Measurements from ENCODE around the gene PDXK. TPM values are rescaled to one million over a fixed set of nuclear protein-coding genes. Genes with fewer than 3 reads are reported as not detected.
"Not testable (repeated sequence)": the region's sequence is repeated elsewhere in the genome, so short reads cannot be mapped to it uniquely, and the experiment has no call there.

PDXK gene
- 100 to 1,000 TPM in 1 of 2 donors, 10 to 100 TPM in 1; 93.1 to 106 TPM for total RNA-seq
- 44.7 to 82.4 reads per million in 2 donors for total RNA-seq

GRCh38 chr21:43718872-43719747, at the start of gene PDXK:
PDXK (plus strand) TSS chr21:43719129; CDS start chr21:43719295, 166 bp downstream.
- peak within 1 kb of the TSS; percentile 67 for H3K27ac Mint-ChIP-seq

GRCh38 chr21:43669828-43670605, 48.9 kb upstream of the PDXK start:
- no peak overlapping the region for H3K4me3 Mint-ChIP-seq
- peak overlapping the region; percentile 27 for H3K27ac Mint-ChIP-seq
- H3K27me3 Mint-ChIP-seq: no peaks in the 10 kb centered on the region
- peaks cover 17% of the 10 kb centered on the region for H3K4me1 Mint-ChIP-seq
- no peaks in the 10 kb centered on the region for H3K9me3 ChIP-seq (ENCODE audit: control insufficient read depth, low read length, poor library complexity, severe bottlenecking)
- ATAC-seq (no peak), DNase-seq (no peak)
- peaks cover 11% of the 10 kb centered on the region for H3K36me3 Mint-ChIP-seq (ENCODE audit: low read depth)

More at GRCh38 chr21:43718872-43719747, at the start of gene PDXK:
- peak; percentile 86 for ATAC-seq
- H3K36me3 Mint-ChIP-seq (ENCODE audit: low read depth): no peaks in the 10 kb centered on the region
- H3K9me3 ChIP-seq (ENCODE audit: control insufficient read depth, low read length, poor library complexity, severe bottlenecking): no peaks in the 10 kb centered on the region
- H3K4me1 Mint-ChIP-seq: peaks cover 15% of the 10 kb centered on the region
- DNase-seq: peak; percentile 64 to 70 (median 68)
- peak within 1 kb of the TSS; percentile 93 for H3K4me3 Mint-ChIP-seq
- no peaks in the 10 kb centered on the region for H3K27me3 Mint-ChIP-seq

- H3K27ac Mint-ChIP-seq: no peak overlapping the region
- peaks cover 16% of the 10 kb centered on the region for H3K36me3 Mint-ChIP-seq (ENCODE audit: low read depth)
- no peaks in the 10 kb centered on the region for H3K27me3 Mint-ChIP-seq
- no peak overlapping the region for H3K4me3 Mint-ChIP-seq
- H3K4me1 Mint-ChIP-seq: peaks cover 13% of the 10 kb centered on the region
- no peaks in the 10 kb centered on the region for H3K9me3 ChIP-seq (ENCODE audit: control insufficient read depth, low read length, poor library complexity, severe bottlenecking)
- ATAC-seq (no peak), DNase-seq (no peak)
Observed at GRCh38 chr21:43675871-43676270, 43.1 kb upstream of the PDXK start.

GRCh38 chr21:43676391-43676790, 42.5 kb upstream of the PDXK start:
- Mint-ChIP-seq H3K27me3 (no peaks in the 10 kb centered on the region), H3K27ac (no peak overlapping the region), H3K4me1 (peaks cover 13% of the 10 kb centered on the region), H3K36me3 (ENCODE audit: low read depth) (peaks cover 16% of the 10 kb centered on the region), H3K4me3 (no peak overlapping the region)
- no peaks in the 10 kb centered on the region for H3K9me3 ChIP-seq (ENCODE audit: control insufficient read depth, low read length, poor library complexity, severe bottlenecking)
- ATAC-seq: no peak
- DNase-seq: no peak

- H3K27ac Mint-ChIP-seq: no peak overlapping the region
- no peak overlapping the region for H3K4me3 Mint-ChIP-seq
- H3K36me3 Mint-ChIP-seq (ENCODE audit: low read depth): peaks cover 16% of the 10 kb centered on the region
- peaks cover 10% of the 10 kb centered on the region for H3K4me1 Mint-ChIP-seq
- no peaks in the 10 kb centered on the region for H3K27me3 Mint-ChIP-seq
- ATAC-seq (no peak), DNase-seq (no peak)
- no peaks in the 10 kb centered on the region for H3K9me3 ChIP-seq (ENCODE audit: control insufficient read depth, low read length, poor library complexity, severe bottlenecking)
Observed at GRCh38 chr21:43679951-43680350, 39.0 kb upstream of the PDXK start.

GRCh38 chr21:43680421-43680820, 38.5 kb upstream of the PDXK start:
- Mint-ChIP-seq H3K36me3 (ENCODE audit: low read depth) (peaks cover 16% of the 10 kb centered on the region), H3K4me1 (peaks cover 10% of the 10 kb centered on the region)
- H3K4me3 Mint-ChIP-seq; H3K27ac Mint-ChIP-seq; H3K27me3 Mint-ChIP-seq; DNase-seq; ATAC-seq; H3K9me3 ChIP-seq (ENCODE audit: control insufficient read depth, low read length, poor library complexity, severe bottlenecking): not testable (repeated sequence)

- Mint-ChIP-seq H3K27ac (no peak overlapping the region), H3K36me3 (ENCODE audit: low read depth) (peaks cover 16% of the 10 kb centered on the region), H3K27me3 (no peaks in the 10 kb centered on the region), H3K4me3 (no peak overlapping the region), H3K4me1 (peaks cover 10% of the 10 kb centered on the region)
- ATAC-seq (no peak), DNase-seq (no peak)
- H3K9me3 ChIP-seq (ENCODE audit: control insufficient read depth, low read length, poor library complexity, severe bottlenecking): no peaks in the 10 kb centered on the region
Observed at GRCh38 chr21:43681650-43682049, 37.3 kb upstream of the PDXK start.

- ATAC-seq (no peak), DNase-seq (no peak)
- no peaks in the 10 kb centered on the region for H3K27me3 Mint-ChIP-seq
- peaks cover 6% of the 10 kb centered on the region for H3K4me1 Mint-ChIP-seq
- peaks cover 15% of the 10 kb centered on the region for H3K36me3 Mint-ChIP-seq (ENCODE audit: low read depth)
- H3K27ac Mint-ChIP-seq: no peak overlapping the region
- no peaks in the 10 kb centered on the region for H3K9me3 ChIP-seq (ENCODE audit: control insufficient read depth, low read length, poor library complexity, severe bottlenecking)
- no peak overlapping the region for H3K4me3 Mint-ChIP-seq
Observed at GRCh38 chr21:43684424-43684823, 34.5 kb upstream of the PDXK start.

- peak overlapping the region; percentile 12 for H3K4me3 Mint-ChIP-seq
- ATAC-seq: no peak
- no peaks in the 10 kb centered on the region for H3K27me3 Mint-ChIP-seq
- H3K36me3 Mint-ChIP-seq (ENCODE audit: low read depth): peaks cover 9% of the 10 kb centered on the region
- peaks cover 2% of the 10 kb centered on the region for H3K4me1 Mint-ChIP-seq
- DNase-seq: no peak
- no peaks in the 10 kb centered on the region for H3K9me3 ChIP-seq (ENCODE audit: control insufficient read depth, low read length, poor library complexity, severe bottlenecking)
- peak overlapping the region; percentile 32 for H3K27ac Mint-ChIP-seq
Observed at GRCh38 chr21:43686811-43687565, 31.9 kb upstream of the PDXK start.

GRCh38 chr21:43687566-43688399, 31.1 kb upstream of the PDXK start:
- no peak for DNase-seq
- Mint-ChIP-seq H3K4me3 (no peak overlapping the region), H3K27ac (peak overlapping the region; percentile 32), H3K4me1 (peaks cover 2% of the 10 kb centered on the region), H3K36me3 (ENCODE audit: low read depth) (peaks cover 6% of the 10 kb centered on the region), H3K27me3 (no peaks in the 10 kb centered on the region)
- ATAC-seq: peak; percentile 32
- no peaks in the 10 kb centered on the region for H3K9me3 ChIP-seq (ENCODE audit: control insufficient read depth, low read length, poor library complexity, severe bottlenecking)

GRCh38 chr21:43688906-43689305, 30.0 kb upstream of the PDXK start:
- Mint-ChIP-seq H3K4me3 (no peak overlapping the region), H3K4me1 (peaks cover 2% of the 10 kb centered on the region), H3K27me3 (no peaks in the 10 kb centered on the region), H3K27ac (no peak overlapping the region), H3K36me3 (ENCODE audit: low read depth) (peaks cover 9% of the 10 kb centered on the region)
- no peaks in the 10 kb centered on the region for H3K9me3 ChIP-seq (ENCODE audit: control insufficient read depth, low read length, poor library complexity, severe bottlenecking)
- ATAC-seq: no peak
- DNase-seq: no peak
